HepG2 (cell line): ENCODE data around the gene RABIF. TPM values are rescaled to one million over a fixed set of nuclear protein-coding genes. Genes with fewer than 3 reads are reported as not detected.

Experiments used
- ATAC-seq: fragments of 200-7000 bp; cut with Tn5 transposase; 3 replicates; pipeline ENCODE4 v1.9.1; 2020; ENCODE audit warnings: mild to moderate bottlenecking, moderate library complexity
- BruUV-seq: library from RNA; stranded (reverse); fragments of 400-500 nt; replicated peaks from 2 replicates; lab custom pipeline; 2021; lab: Mats Ljungman, UMichigan
- CTCF ChIA-PET: fragments of 300-600 bp; formaldehyde crosslinking; extraction: SDS; loops from one replicate; lab custom pipeline; 2021; ENCODE audit warnings: low total read pairs, inconsistent platforms, low intra/inter-chr PET ratio; lab: Yijun Ruan, JAX
- POLR2A ChIA-PET: fragments of 350-600 bp; sonication (Branson Sonifier 250); formaldehyde crosslinking; loops from one replicate; lab custom pipeline; 2020; ENCODE audit warnings: antibody characterized with exemption, inconsistent platforms; lab: Yijun Ruan, JAX
- DNase-seq: peaks from one replicate; pipeline ENCODE4 v3.0.0-alpha.2; 2015; ENCODE audit warnings: low spot score
- FAIRE-seq: peaks from 3 replicates; lab custom pipeline; 2011; peaks lifted over from hg19 to GRCh38; lab: Jason Lieb, UNC
- H2AFZ ChIP-seq: one replicate; pipeline ENCODE4 v1.6.1; 2011; ENCODE audit warnings: low read length, inconsistent platforms
- H3K27ac ChIP-seq: fragments of 300-600 bp; 3 replicates; pipeline ENCODE4 v1.8.0; 2011; ENCODE audit warnings: mixed run types, mild to moderate bottlenecking, mixed read lengths, low read length, inconsistent platforms; ENCODE audit not compliant: insufficient read depth; ENCODE audit errors: extremely low read length
- H3K27me3 ChIP-seq, 2 experiments: fragments of 200-600 bp in 1 of 2; 2 replicates in 1 of 2; 3 replicates in 1 of 2; pipeline versions ENCODE4 v1.6.0 to v1.8.0; 2011; ENCODE audit warnings: low read length in 2 of 2, mild to moderate bottlenecking in 2 of 2, moderate library complexity in 2 of 2, inconsistent platforms in 1 of 2; ENCODE audit not compliant: insufficient read depth in 2 of 2, control insufficient read depth in 1 of 2
- H3K36me3 ChIP-seq, 2 experiments: fragments of 200-600 bp in 1 of 2; replicated peaks in 1 of 2; 2 replicates in 1 of 2; 3 replicates in 1 of 2; pipeline versions ENCODE4 v1.5.1 to v1.8.0; 2011; ENCODE audit warnings: low read length in 2 of 2, inconsistent platforms in 1 of 2; ENCODE audit not compliant: insufficient read depth in 2 of 2, control insufficient read depth in 1 of 2
- H3K4me1 ChIP-seq: 2 replicates; pipeline ENCODE4 v1.5.1; 2012; ENCODE audit warnings: low read length, inconsistent platforms; ENCODE audit not compliant: insufficient read depth
- H3K4me2 ChIP-seq: 2 replicates; pipeline ENCODE4 v1.6.0; 2011; ENCODE audit warnings: low read depth, low read length, inconsistent platforms
- H3K4me3 ChIP-seq, 3 experiments: fragments of 200-600 bp in 1 of 3; sonication (generic), shearing (Covaris generic) in 1 of 3; replicated peaks in 1 of 3; 2 replicates each; pipeline ENCODE4 v1.5.1; 2011 to 2016; ENCODE audit warnings: low read length in 3 of 3, inconsistent platforms in 2 of 3, low read depth in 2 of 3, mild to moderate bottlenecking in 2 of 3, control low read depth in 1 of 3, mixed read lengths in 1 of 3; ENCODE audit not compliant: insufficient read depth in 1 of 3
- H3K79me2 ChIP-seq: one replicate; pipeline ENCODE4 v1.6.1; 2011; ENCODE audit warnings: low read length, inconsistent platforms; ENCODE audit not compliant: insufficient read depth
- H3K9ac ChIP-seq: 2 replicates; pipeline ENCODE4 v1.6.0; 2011; ENCODE audit warnings: mild to moderate bottlenecking, low read depth, low read length, inconsistent platforms; ENCODE audit not compliant: insufficient read depth
- H3K9me3 ChIP-seq: 2 replicates; pipeline ENCODE4 v1.5.1; 2012; ENCODE audit warnings: mild to moderate bottlenecking, low read length
- H4K20me1 ChIP-seq: 2 replicates; pipeline ENCODE4 v1.6.0; 2011; ENCODE audit warnings: inconsistent platforms, mild to moderate bottlenecking, low read length, moderate library complexity; ENCODE audit not compliant: insufficient read depth
- AGO2 ChIP-seq: fragments of 200-400 bp; formaldehyde crosslinking; optimal IDR thresholded peaks from 2 replicates; pipeline ENCODE3; 2017; ENCODE audit warnings: mild to moderate bottlenecking, low read depth, low read length, moderate library complexity
- ISX ChIP-seq: sonication (generic); formaldehyde crosslinking; conservative IDR thresholded peaks from 2 replicates; pipeline ENCODE4 v1.5.0; 2020; ENCODE audit warnings: missing genetic modification reagents
- REPIN1 ChIP-seq: sonication (generic); formaldehyde crosslinking; IDR thresholded peaks from 2 replicates; pipeline ENCODE4 v1.8.0; 2022; ENCODE audit warnings: missing genetic modification reagents, low read depth, mild to moderate bottlenecking, borderline replicate concordance
- ZBTB26 ChIP-seq: IDR thresholded peaks from 2 replicates; pipeline ENCODE4 v1.6.1; 2016; ENCODE audit warnings: missing compliant biosample characterization, missing genetic modification reagents, borderline replicate concordance
- ZMAT3 ChIP-seq: sonication (generic); formaldehyde crosslinking; conservative IDR thresholded peaks from 2 replicates; pipeline ENCODE4 v1.7.0; 2021; ENCODE audit warnings: missing genetic modification reagents
- ZNF160 ChIP-seq: sonication (generic); formaldehyde crosslinking; IDR thresholded peaks from 2 replicates; pipeline ENCODE4 v1.8.0; 2022; ENCODE audit warnings: mild to moderate bottlenecking, inconsistent platforms, missing genetic modification reagents
- ZNF281 ChIP-seq: sonication (generic); formaldehyde crosslinking; IDR thresholded peaks from 2 replicates; pipeline ENCODE4 v1.4.0; 2020; ENCODE audit warnings: missing genetic modification reagents, borderline replicate concordance
- ZNF512B ChIP-seq: sonication (generic); formaldehyde crosslinking; IDR thresholded peaks from 2 replicates; pipeline ENCODE4 v1.5.1; 2020; ENCODE audit warnings: missing genetic modification reagents, mild to moderate bottlenecking, borderline replicate concordance
- ZNF687 ChIP-seq: sonication (generic); formaldehyde crosslinking; IDR thresholded peaks from 2 replicates; pipeline ENCODE4 v1.5.1; 2020; ENCODE audit warnings: mild to moderate bottlenecking, missing genetic modification reagents, moderate library complexity
- ZNF782 ChIP-seq: sonication (generic); formaldehyde crosslinking; IDR thresholded peaks from 2 replicates; pipeline ENCODE4 v1.4.0; 2020; ENCODE audit warnings: missing genetic modification reagents, mild to moderate bottlenecking, borderline replicate concordance
- WGBS: methylation state at CpG from one replicate; pipeline ENCODE4 v1.1.6; 2017; ENCODE audit warnings: low lambda C conversion rate; 5-methylcytosine and 5-hydroxymethylcytosine counted together
- in situ Hi-C: cut with HindIII; loops from 2 replicates; pipeline ENCODE4 v1.10.0; 2017; ENCODE audit warnings: low pct_unique_long_range_greater_than_20kb; ENCODE audit not compliant: extremely low pct_ligation_motif_present
- intact Hi-C: fragments of 100-400 bp; cut with micrococcal nuclease; formaldehyde crosslinking; loops from one replicate; pipeline ENCODE4 v1.10.0; 2022; ENCODE audit not compliant: unreplicated experiment
- polyA plus RNA-seq, 8 experiments: library from polyadenylated mRNA; depleted of rRNA in 3 of 8; stranded (reverse) in 7 of 8; unstranded in 1 of 8; fragments of >200 nt; fragmentation: Illumina TruSeq in 4 of 8; extraction: Trizol in 4 of 8; gene quantifications; 2 replicates each; pipeline versions ENCODE4 v1.2.1 to v1.2.3, GENCODE V29; 2011 to 2016; ENCODE audit warnings: low read depth in 4 of 8, missing spikeins in 1 of 8, mixed read lengths in 1 of 8; ENCODE audit not compliant: insufficient read depth in 1 of 8
- total RNA-seq, 5 experiments: library from RNA; depleted of rRNA; stranded (reverse); fragments of >200 nt; fragmentation: Illumina TruSeq; extraction: Trizol; gene quantifications; 2 replicates each; pipeline ENCODE4 v1.2.3, GENCODE V29; 2016; ENCODE audit warnings: low read depth in 1 of 5

RABIF gene
- total and polyA plus RNA-seq, 2 of the 13 experiments (the other 11 are each of a cell fraction or from before 2014, with no cell fraction given), result 7.6 to 8.3 TPM

GRCh38 chr1:202860744-202861419, 28.1 kb downstream of the RABIF start:
- peak overlapping the region; percentile 65 for H3K4me2 ChIP-seq
- H3K9me3 ChIP-seq, result no peaks in the 10 kb centered on the region
- WGBS, result 3% methylated on average over 12 of the region's 50 CpGs
- peak overlapping the region; percentile 78 for H3K9ac ChIP-seq
- peaks cover 10% of the 10 kb centered on the region for H3K79me2 ChIP-seq
- DNase-seq (peak; percentile 83), FAIRE-seq (peak; percentile 36), ATAC-seq (peak; percentile 82)
- BruUV-seq, result TSS peak; percentile 56
- intact Hi-C loops, result loop anchor here (2.0 to 5.0 kb wide), 2 partner anchors 50 to 66 kb away; partner anchors contain the start of genes KLHL12 and PCAT6
- ChIA-PET POLR2A (interaction anchor here (0.7 to 5.1 kb wide), 22 partner anchors 10 to 146 kb away, joined by 3 to 74 read pairs (median 4); partner anchors contain the start of genes KDM5B, KLHL12, PCAT6 and RABIF), CTCF (no interaction called here)
- H4K20me1 ChIP-seq, result no peaks in the 10 kb centered on the region
- H2AFZ ChIP-seq, result no peak overlapping the region
- H3K27ac ChIP-seq, result peak overlapping the region; percentile 95
- peak overlapping the region; percentile 79 to 91 (median 83) for H3K4me3 ChIP-seq
- in situ Hi-C loops, result no loop called here
- H3K36me3 ChIP-seq, result no peaks in the 10 kb centered on the region; a peak in 1 of 5 replicates
- H3K4me1 ChIP-seq, result peaks cover 66% of the 10 kb centered on the region
- no peaks in the 10 kb centered on the region; a peak in 1 of 5 replicates for H3K27me3 ChIP-seq
- TF ChIP-seq ZNF512B (CRISPR knock-in tag) (0 out of 2 replicates have a peak, but pooled peaks have one; percentile 54), REPIN1 (CRISPR knock-in tag) (no peak), ZNF687 (CRISPR knock-in tag) (peak; percentile 66; the same call in 1 of the 2 replicates), ZNF281 (CRISPR knock-in tag) (no peak), ZMAT3 (CRISPR knock-in tag) (0 out of 2 replicates have a peak, but pooled peaks have one; percentile 21), ZNF782 (CRISPR knock-in tag) (0 out of 2 replicates have a peak, but pooled peaks have one; percentile 58), ISX (CRISPR knock-in tag) (0 out of 2 replicates have a peak, but pooled peaks have one; percentile 13), ZBTB26 (CRISPR knock-in tag) (peak; percentile 74), AGO2 (peak; percentile 74), ZNF160 (CRISPR knock-in tag) (0 out of 2 replicates have a peak, but pooled peaks have one; percentile 7)
